ENCODE measurements around the gene TAS2R3.

GRCh38 chr7:141789917-141790316 is 26.0 kb downstream of the TAS2R3 start, which contains the start of gene TAS2R5:
- no peak for TF ChIP-seq CTCF (IDR thresholded peaks at IDR 0.05; ENCODE audit: insufficient read depth, low read length)
- TF ChIP-seq POLR2AphosphoS5 (IDR thresholded peaks at IDR 0.05; ENCODE audit: low read depth): no peak
- TF ChIP-seq REST (IDR thresholded peaks at IDR 0.05; ENCODE audit: insufficient replicate concordance, low read depth): no peak
- TF ChIP-seq GABPA (IDR thresholded peaks at IDR 0.05; ENCODE audit: low read depth): no peak

All from HL-60 (cell line).